Liver (tissue), 9 donors: ENCODE results near the gene TRIM33. TPM values are rescaled to one million over a fixed set of nuclear protein-coding genes. Genes with fewer than 3 reads are reported as not detected.
A peak's percentile ranks its signal among the peaks of the same experiment; 100 is the strongest.

Source experiments
- DNase-seq: peaks from one replicate; pipeline ENCODE4 v3.0.0-alpha.2; 2017; ENCODE audit warnings: low spot score
- H3K27ac ChIP-seq, 2 donors: one replicate each; pipeline ENCODE4 v1.7.0; 2013; ENCODE audit warnings: inconsistent platforms in 2 of 2, low read length in 2 of 2, control low read depth in 1 of 2, low read depth in 1 of 2, mild to moderate bottlenecking in 1 of 2
- H3K27me3 ChIP-seq, 4 donors: one replicate each; pipeline versions ENCODE4 v1.6.1 to v1.7.0; 2013; ENCODE audit warnings: low read length in 3 of 4, inconsistent platforms in 1 of 4, mild to moderate bottlenecking in 1 of 4, moderate library complexity in 1 of 4; ENCODE audit not compliant: control insufficient read depth in 4 of 4, insufficient read depth in 4 of 4
- H3K36me3 ChIP-seq, 4 donors: one replicate each; pipeline versions ENCODE4 v1.6.1 to v1.7.0; 2013; ENCODE audit warnings: low read length in 3 of 4, mild to moderate bottlenecking in 3 of 4, low read depth in 1 of 4, moderate library complexity in 1 of 4; ENCODE audit not compliant: control insufficient read depth in 4 of 4, insufficient read depth in 3 of 4
- H3K4me1 ChIP-seq, 4 donors: one replicate each; pipeline versions ENCODE4 v1.6.1 to v1.7.0; 2013; ENCODE audit warnings: low read length in 3 of 4, mild to moderate bottlenecking in 3 of 4, moderate library complexity in 1 of 4; ENCODE audit not compliant: control insufficient read depth in 4 of 4, insufficient read depth in 4 of 4
- H3K4me3 ChIP-seq, 3 donors: one replicate each; pipeline versions ENCODE4 v1.6.1 to v1.7.0; 2013; ENCODE audit warnings: low read length in 3 of 3, control low read depth in 1 of 3, low read depth in 1 of 3, mild to moderate bottlenecking in 1 of 3
- H3K9ac ChIP-seq, 2 donors: one replicate each; pipeline ENCODE4 v1.7.0; 2013; ENCODE audit warnings: low read length in 2 of 2, mild to moderate bottlenecking in 2 of 2, moderate library complexity in 2 of 2, control low read depth in 1 of 2, low read depth in 1 of 2
- H3K9me3 ChIP-seq, 4 donors: one replicate each; pipeline versions ENCODE4 v1.6.1 to v1.7.0; 2013; ENCODE audit warnings: low read length in 3 of 4; ENCODE audit not compliant: control insufficient read depth in 4 of 4
- CTCF ChIP-seq: fragments of 150-350 bp; IDR thresholded peaks from 2 replicates; pipeline ENCODE4 v1.5.1; 2017; ENCODE audit warnings: improper control_type of control experiment, low read depth, low read length; ENCODE audit not compliant: missing input control
- EGR1 ChIP-seq, 2 donors: IDR thresholded peaks; 2 replicates each; pipeline ENCODE4 v1.6.1; 2016 to 2018; ENCODE audit warnings: antibody characterized with exemption in 2 of 2, low read depth in 2 of 2
- FOXA1 ChIP-seq: IDR thresholded peaks from 2 replicates; pipeline ENCODE4 v1.6.1; 2016; ENCODE audit warnings: antibody characterized with exemption
- FOXA2 ChIP-seq: IDR thresholded peaks from 2 replicates; pipeline ENCODE4 v1.6.1; 2016; ENCODE audit warnings: antibody characterized with exemption
- HNF4A ChIP-seq, 2 donors: conservative IDR thresholded peaks; 2 replicates each; pipeline ENCODE4 v1.6.1; 2016; ENCODE audit warnings: antibody characterized with exemption in 2 of 2, mild to moderate bottlenecking in 2 of 2
- HNF4G ChIP-seq: IDR thresholded peaks from 2 replicates; pipeline ENCODE4 v1.6.1; 2016; ENCODE audit warnings: antibody characterized with exemption
- NR2F2 ChIP-seq: IDR thresholded peaks from 2 replicates; pipeline ENCODE4 v1.6.1; 2016; ENCODE audit warnings: antibody characterized with exemption
- RAD21 ChIP-seq, 2 donors: IDR thresholded peaks; 2 replicates each; pipeline ENCODE4 v1.6.1; 2016; ENCODE audit warnings: antibody characterized with exemption in 2 of 2, mild to moderate bottlenecking in 2 of 2
- REST ChIP-seq: IDR thresholded peaks from 2 replicates; pipeline ENCODE4 v1.6.1; 2016; ENCODE audit warnings: antibody characterized with exemption, mild to moderate bottlenecking
- SP1 ChIP-seq: IDR thresholded peaks from 2 replicates; pipeline ENCODE4 v1.6.1; 2018; ENCODE audit warnings: antibody characterized with exemption, mild to moderate bottlenecking
- TAF1 ChIP-seq: conservative IDR thresholded peaks from 2 replicates; pipeline ENCODE4 v1.6.1; 2016; ENCODE audit warnings: antibody characterized with exemption, mild to moderate bottlenecking
- YY1 ChIP-seq: IDR thresholded peaks from 2 replicates; pipeline ENCODE4 v1.6.1; 2016; ENCODE audit warnings: antibody characterized with exemption, mild to moderate bottlenecking
- ZBTB33 ChIP-seq: IDR thresholded peaks from 2 replicates; pipeline ENCODE4 v1.6.1; 2016; ENCODE audit warnings: antibody characterized with exemption
- WGBS: extraction: QIAGEN DNeasy Blood & Tissue Kit; methylation state at CpG from one replicate; pipeline ENCODE4 v1.1.7; 2013; 5-methylcytosine and 5-hydroxymethylcytosine counted together
- polyA plus RNA-seq, 2 donors: library from polyadenylated mRNA; stranded (reverse) in 1 of 2; unstranded in 1 of 2; fragments of 200-250 nt in 1 of 2; fragments of >200 nt in 1 of 2; fragmentation: Nextera tagmentation in 1 of 2; extraction: Ambion mirVana in 1 of 2; gene quantifications; one replicate each; pipeline versions ENCODE4 v1.2.1 to v1.2.3, GENCODE V29; 2013 to 2015
- total RNA-seq, 2 donors: library from RNA; depleted of rRNA; stranded (reverse); fragments of >200 nt; gene quantifications; one replicate each; pipeline ENCODE4 v1.2.3, GENCODE V29; 2014
- donor health status: healthy.
- donor health status: healthy.
- donor health status: healthy.
- donor health status: healthy.
- donor health status: healthy.

Gene TRIM33
- total and polyA plus RNA-seq, 4 donors, result 4.5 to 30.5 (median 16.6) TPM

GRCh38 chr1:114359791-114360190, 151.2 kb downstream of the TRIM33 start (continued):
- TF ChIP-seq TAF1, result no peak
- peak; percentile 31 for TF ChIP-seq FOXA2
- TF ChIP-seq NR2F2, result no peak
- peak; percentile 66 to 76 for TF ChIP-seq HNF4A (conservative IDR thresholded peaks at IDR 0.05)
- peak in 1 of 2 donors; percentile 18 for TF ChIP-seq RAD21 (IDR thresholded peaks at IDR 0.05)

- Histone ChIP-seq H3K27me3 (no peaks in the 10 kb centered on the region), H3K9me3 (no peaks in the 10 kb centered on the region), H3K9ac (no peak overlapping the region), H3K36me3 (no peaks in the 10 kb centered on the region), H3K4me1 (peaks cover 0 to 8% (median 4%) of the 10 kb centered on the region in 4 donors), H3K27ac (no peak overlapping the region), H3K4me3 (no peak overlapping the region)
- TF ChIP-seq RAD21 (IDR thresholded peaks at IDR 0.05), result no peak
- no peak for TF ChIP-seq SP1
- no peak for TF ChIP-seq CTCF
- TF ChIP-seq NR2F2, result no peak
- no peak for TF ChIP-seq FOXA2
- no peak for TF ChIP-seq HNF4G
- TF ChIP-seq ZBTB33, result no peak
- TF ChIP-seq REST, result no peak
- TF ChIP-seq EGR1 (IDR thresholded peaks at IDR 0.05; ENCODE audit: low read depth in 2 of 2), result no peak
- no peak for TF ChIP-seq FOXA1
- DNase-seq, result no peak
- WGBS, result 94% methylated on average over 3 of the region's 3 CpGs
Measured at GRCh38 chr1:114355240-114355639, 155.8 kb downstream of the TRIM33 start.

GRCh38 chr1:114353262-114353661, 157.7 kb downstream of the TRIM33 start:
- no peaks in the 10 kb centered on the region for H3K36me3 ChIP-seq
- H3K27me3 ChIP-seq, result no peaks in the 10 kb centered on the region
- no peak overlapping the region for H3K27ac ChIP-seq
- TF ChIP-seq REST (no peak), ZBTB33 (no peak), TAF1 (no peak), CTCF (no peak), YY1 (no peak)
- no peak overlapping the region for H3K4me3 ChIP-seq
- H3K9ac ChIP-seq, result no peak overlapping the region
- DNase-seq, result no peak
- 50% methylated on average over 4 of the region's 4 CpGs for WGBS
- H3K9me3 ChIP-seq, result no peaks in the 10 kb centered on the region
- no peaks in the 10 kb centered on the region for H3K4me1 ChIP-seq
